GM12865 (cell line): ENCODE measurements around the gene RIOK2.

Experiments used
- DNase-seq: peaks from one replicate; pipeline ENCODE4 v3.0.0; 2010; ENCODE audit warnings: low read depth
- H3K4me3 ChIP-seq: 2 replicates; pipeline ENCODE4 v1.5.1; 2011; ENCODE audit warnings: mild to moderate bottlenecking, low read depth, low read length, control low read depth
- TF ChIP-seq, protein P1 (sequence below): IDR thresholded peaks from 2 replicates; pipeline ENCODE4 v1.5.1; 2011; ENCODE audit warnings: low read length, control low read depth, low read depth, inconsistent platforms; ENCODE audit not compliant: insufficient read depth; ENCODE audit errors: missing control alignments

Gene RIOK2

DNA sequence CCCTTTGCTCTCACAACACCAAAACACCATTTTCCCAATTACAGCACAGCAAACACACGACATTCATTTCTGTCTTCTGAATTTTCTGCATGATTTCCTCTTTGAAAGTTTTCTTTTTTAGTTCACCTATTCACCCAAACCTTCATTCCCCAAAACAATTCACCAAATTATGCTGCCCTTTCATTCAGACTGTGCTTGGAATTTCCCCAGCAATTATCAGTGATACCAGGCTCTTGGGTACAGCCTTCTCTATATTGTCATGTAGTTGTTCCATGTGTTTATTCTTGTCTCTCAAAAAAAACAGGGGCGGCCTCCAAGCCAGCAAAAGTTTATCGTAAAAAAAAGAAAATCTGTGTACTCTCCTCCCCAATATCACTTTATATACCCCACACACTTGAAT lies 31.7 kb downstream of the RIOK2 start:
- no peak overlapping the region for H3K4me3 ChIP-seq
- DNase-seq, result no peak
- TF ChIP-seq, protein P1, sequence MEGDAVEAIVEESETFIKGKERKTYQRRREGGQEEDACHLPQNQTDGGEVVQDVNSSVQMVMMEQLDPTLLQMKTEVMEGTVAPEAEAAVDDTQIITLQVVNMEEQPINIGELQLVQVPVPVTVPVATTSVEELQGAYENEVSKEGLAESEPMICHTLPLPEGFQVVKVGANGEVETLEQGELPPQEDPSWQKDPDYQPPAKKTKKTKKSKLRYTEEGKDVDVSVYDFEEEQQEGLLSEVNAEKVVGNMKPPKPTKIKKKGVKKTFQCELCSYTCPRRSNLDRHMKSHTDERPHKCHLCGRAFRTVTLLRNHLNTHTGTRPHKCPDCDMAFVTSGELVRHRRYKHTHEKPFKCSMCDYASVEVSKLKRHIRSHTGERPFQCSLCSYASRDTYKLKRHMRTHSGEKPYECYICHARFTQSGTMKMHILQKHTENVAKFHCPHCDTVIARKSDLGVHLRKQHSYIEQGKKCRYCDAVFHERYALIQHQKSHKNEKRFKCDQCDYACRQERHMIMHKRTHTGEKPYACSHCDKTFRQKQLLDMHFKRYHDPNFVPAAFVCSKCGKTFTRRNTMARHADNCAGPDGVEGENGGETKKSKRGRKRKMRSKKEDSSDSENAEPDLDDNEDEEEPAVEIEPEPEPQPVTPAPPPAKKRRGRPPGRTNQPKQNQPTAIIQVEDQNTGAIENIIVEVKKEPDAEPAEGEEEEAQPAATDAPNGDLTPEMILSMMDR, result no peak

DNA sequence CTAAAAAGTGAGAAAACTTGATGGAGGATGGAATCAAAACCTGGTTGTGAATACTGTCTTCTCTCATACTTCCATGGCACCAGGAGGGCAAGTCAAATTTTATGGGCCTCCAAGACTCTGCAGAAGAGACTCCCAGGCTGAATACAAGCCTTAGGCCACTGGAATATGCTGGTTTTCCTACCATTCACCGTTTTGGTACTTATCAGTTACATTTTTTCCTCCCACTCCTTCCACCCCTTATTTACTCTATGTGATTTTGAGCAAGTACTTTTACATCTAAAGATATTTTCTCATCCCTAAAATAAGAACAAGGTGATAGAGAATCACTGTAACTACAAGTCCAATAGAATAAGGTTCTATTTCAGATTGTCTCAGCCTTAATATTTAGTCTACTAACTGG lies 32.6 kb downstream of the RIOK2 start:
- TF ChIP-seq, protein P1, result no peak
- no peak for DNase-seq
- no peak overlapping the region for H3K4me3 ChIP-seq

DNA sequence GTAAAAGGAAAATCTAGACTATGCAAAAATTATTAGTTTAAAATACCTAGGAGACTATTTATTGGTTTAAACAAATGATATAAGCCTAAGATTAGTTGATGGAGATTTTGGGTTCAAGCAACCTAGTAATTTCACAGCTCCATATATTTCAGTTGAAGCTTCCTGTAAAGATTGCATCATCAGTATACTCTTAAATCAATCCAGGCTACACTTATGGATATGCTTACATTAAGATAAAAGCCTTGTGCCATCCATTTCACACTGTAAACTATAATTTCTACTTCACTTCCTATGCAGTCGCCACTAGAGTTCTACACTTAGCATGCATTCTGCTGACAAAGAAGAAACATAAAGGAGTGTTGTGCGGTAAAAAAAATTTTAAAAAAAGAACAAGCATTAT lies 33.3 kb downstream of the RIOK2 start:
- no peak overlapping the region for H3K4me3 ChIP-seq
- TF ChIP-seq, protein P1, result no peak
- DNase-seq, result no peak

DNA sequence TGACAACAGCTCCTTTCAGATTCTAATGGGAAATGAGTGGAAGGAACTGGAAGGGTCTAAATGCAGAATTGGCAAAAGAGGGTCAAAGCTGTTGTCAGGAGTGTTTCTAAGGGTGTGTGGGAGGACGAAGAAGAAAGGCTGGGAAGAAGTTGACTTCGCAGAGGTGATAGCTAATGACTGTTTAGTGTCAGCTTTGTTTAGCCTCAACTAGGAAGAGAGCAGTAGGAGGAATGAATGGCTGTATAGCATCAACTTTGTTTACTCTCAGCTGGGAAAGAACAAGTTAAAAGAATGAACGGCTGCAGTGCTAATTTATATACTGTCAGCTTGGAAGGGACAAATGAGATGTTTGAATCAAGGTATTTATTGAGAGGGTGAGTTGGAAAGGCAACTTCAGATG lies 34.8 kb downstream of the RIOK2 start:
- no peak overlapping the region for H3K4me3 ChIP-seq
- no peak for DNase-seq
- TF ChIP-seq, protein P1, result no peak

DNA sequence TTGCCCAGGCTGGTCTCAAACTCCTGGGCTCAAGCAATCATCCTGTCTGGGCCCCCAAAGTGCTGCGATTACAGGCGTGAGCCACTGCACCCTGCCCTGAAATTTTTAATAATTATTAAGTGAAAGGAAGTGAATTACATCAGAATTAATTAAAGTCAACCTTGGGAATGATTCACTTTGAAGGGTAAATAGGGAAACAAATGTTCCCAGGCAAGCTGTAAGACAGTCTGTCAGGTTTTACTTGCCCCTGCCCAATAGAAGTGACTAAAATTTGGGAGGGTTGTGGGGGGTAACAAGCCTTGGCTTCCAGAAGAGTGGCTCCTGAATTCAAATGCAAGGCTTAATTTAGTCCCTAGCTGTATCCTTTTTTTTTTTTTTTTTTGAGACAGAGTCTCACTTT lies 39.3 kb downstream of the RIOK2 start:
- DNase-seq, result no peak
- TF ChIP-seq, protein P1, result no peak
- no peak overlapping the region for H3K4me3 ChIP-seq

DNA sequence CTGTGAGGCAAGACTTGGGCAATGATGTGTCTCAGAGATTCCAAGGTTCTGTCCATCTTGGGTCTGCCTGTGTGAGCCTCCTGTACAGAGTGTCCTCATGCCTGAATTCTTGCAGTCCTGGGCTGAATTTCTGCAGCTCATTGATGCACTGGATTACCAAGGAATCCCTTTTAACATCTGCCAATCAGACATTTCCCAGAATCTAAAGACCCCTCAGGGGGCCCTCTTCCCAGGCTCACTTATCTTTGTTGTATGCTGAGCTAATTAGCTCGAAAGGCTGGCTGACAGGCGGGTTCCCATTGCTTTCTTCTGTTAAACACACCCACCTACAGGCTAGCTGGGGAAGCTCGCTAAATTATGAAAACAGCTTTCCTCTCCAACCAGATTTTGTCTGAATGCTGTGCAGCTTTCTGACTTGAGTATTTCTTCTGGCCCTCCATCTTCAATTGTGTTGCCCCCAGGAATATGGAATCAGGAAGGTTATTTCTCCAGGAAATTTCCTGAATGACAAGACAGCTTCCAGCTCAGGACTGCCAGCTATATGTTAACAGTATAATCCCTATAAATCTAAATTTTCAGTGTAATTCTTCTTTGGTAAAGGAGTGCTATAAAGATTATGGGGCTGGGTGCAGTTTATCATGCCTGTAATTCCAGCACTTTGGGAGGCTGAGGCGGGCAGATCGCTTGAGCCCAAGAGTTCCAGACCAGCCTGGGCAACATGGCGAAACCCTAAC lies 40.4 kb downstream of the RIOK2 start, which contains the start of gene LIX1:
TSS of gene LIX1 (minus strand) at position 91 of the 734 bp plus-strand sequence. CDS start at position 56, 35 bp downstream.
- DNase-seq, result peak; percentile 61
- H3K4me3 ChIP-seq, result no peak within 1 kb of the TSS
- TF ChIP-seq, protein P1, result peak; percentile 64

DNA sequence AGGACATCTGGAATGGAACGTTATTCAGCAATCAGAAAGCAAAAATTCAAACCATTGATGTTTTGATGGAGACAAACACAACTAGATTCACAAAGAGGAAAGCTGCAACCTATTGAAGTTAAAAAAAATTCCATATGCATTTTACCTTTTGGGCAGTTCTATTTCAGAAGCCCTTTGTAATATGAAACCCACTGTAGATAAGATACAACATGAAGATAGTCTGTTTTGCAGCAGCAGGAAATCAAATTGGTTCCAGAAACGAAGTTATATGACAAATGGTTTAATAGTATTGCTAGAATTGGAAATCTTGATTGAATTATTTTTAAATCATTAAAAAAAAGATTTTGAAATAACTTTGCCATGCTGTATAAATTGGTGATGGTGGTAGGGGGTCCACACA lies 41.5 kb downstream of the RIOK2 start:
- DNase-seq, result no peak
- TF ChIP-seq, protein P1, result no peak
- H3K4me3 ChIP-seq, result no peak overlapping the region
